Right lobe of liver (tissue), 6 donors: ENCODE measurements around the gene WNK2. TPM values are rescaled to one million over a fixed set of nuclear protein-coding genes. Genes with fewer than 3 reads are reported as not detected.
A peak's percentile ranks its signal among the peaks of the same experiment; 100 is the strongest.

Experiments
- ATAC-seq, 4 donors: fragments of 200-7000 bp; cut with Tn5 transposase; one replicate each; pipeline ENCODE4 v1.9.1; 2020; ENCODE audit warnings: mild to moderate bottlenecking in 4 of 4, moderate library complexity in 4 of 4
- DNase-seq, 3 donors: peaks; one replicate each; pipeline ENCODE4 v3.0.0-alpha.2; 2020
- H3K27ac ChIP-seq, 3 donors: fragments of 200-600 bp; one replicate each; pipeline ENCODE4 v1.8.0; 2022
- H3K27me3 ChIP-seq, 2 donors: fragments of 200-600 bp; one replicate each; pipeline ENCODE4 v1.8.0; 2022
- H3K36me3 ChIP-seq, 4 donors: fragments of 200-600 bp; sonication (generic) in 1 of 4; one replicate each; pipeline versions ENCODE4 v1.5.1 to v1.8.0; 2017 to 2022; ENCODE audit warnings: control low read depth in 1 of 4
- H3K4me1 ChIP-seq, 4 donors: fragments of 200-600 bp; sonication (generic) in 1 of 4; one replicate each; pipeline versions ENCODE4 v1.5.1 to v1.8.0; 2017 to 2022; ENCODE audit warnings: control low read depth in 1 of 4
- H3K4me3 ChIP-seq, 3 donors: fragments of 200-600 bp; one replicate each; pipeline ENCODE4 v1.8.0; 2022
- H3K9me3 ChIP-seq, 4 donors: fragments of 200-600 bp; sonication (generic) in 1 of 4; one replicate each; pipeline versions ENCODE4 v1.5.1 to v1.8.0; 2017 to 2022; ENCODE audit warnings: control low read depth in 1 of 4
- POLR2A ChIP-seq: fragments of 450-650 bp; IDR thresholded peaks from one replicate; pipeline ENCODE4 v1.6.1; 2017; ENCODE audit warnings: antibody characterized with exemption, mild to moderate bottlenecking
- WGBS: methylation state at CpG from one replicate; pipeline ENCODE4 v1.1.6; 2018; ENCODE audit warnings: low coverage, low lambda C conversion rate; ENCODE audit not compliant: insufficient coverage; ENCODE audit errors: missing lambda C conversion rate; 5-methylcytosine and 5-hydroxymethylcytosine counted together
- intact Hi-C, 2 donors: fragments of 100-400 bp; cut with DNase I; formaldehyde crosslinking; loops; one replicate each; pipeline versions ENCODE4 v1.11.2 to v1.14.1; 2022
- total RNA-seq, 6 experiments: library from RNA; depleted of rRNA in 2 of 6; stranded (reverse); fragments of >200 nt in 2 of 6; fragmentation: NEBNext Ultra II Directional in 3 of 6; extraction: Animal tissue kit (Norgen Biotek cat#: 25700) in 3 of 6; gene quantifications; one replicate each; pipeline versions ENCODE4 v1.1.0 to v1.2.4, GENCODE V29; 2016 to 2023
- TF ChIP-seq, protein P1 (sequence below), 4 donors: fragments of 200-600 bp in 3 of 4; fragments of 450-650 bp in 1 of 4; IDR thresholded peaks; one replicate each; pipeline versions ENCODE4 v1.5.1 to v1.8.0; 2016 to 2022; ENCODE audit warnings: antibody characterized with exemption in 4 of 4, mild to moderate bottlenecking in 2 of 4
- donor health status: DM: no; HTN: yes; CAD: no.
- donor health status: DM: no; HTN: no; CAD: no.
- donor health status: DM: no; HTN: no; CAD: no.
- donor health status: DM: no; HTN: yes; CAD: no.
- donor health status: DM: no; HTN: yes; CAD: no.

The WNK2 gene
- total RNA-seq, 6 experiments from 2014 or later, result 0.43 to 3.6 (median 1.3) TPM

DNA sequence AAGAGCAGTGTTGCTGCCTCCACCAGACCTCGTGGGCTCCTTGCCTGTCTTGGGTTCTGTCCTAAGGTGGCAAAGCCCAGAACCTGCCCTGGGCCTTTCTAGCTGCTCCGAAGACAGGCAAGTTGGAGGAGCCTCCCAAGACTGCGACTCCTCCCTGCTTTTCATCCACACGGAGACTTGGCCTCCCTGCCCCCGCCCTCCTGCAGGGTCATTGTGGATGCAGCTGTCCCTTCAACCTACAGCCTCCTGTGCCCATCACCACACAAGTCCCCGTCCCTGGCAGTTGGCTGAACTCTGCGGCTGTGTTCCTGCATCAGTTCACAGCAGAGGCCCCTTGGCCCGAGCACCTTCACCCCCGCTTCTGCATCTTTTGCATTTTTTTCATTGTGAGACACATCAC, 59.2 kb downstream of the WNK2 start:
- WGBS, result no CpG with 5 or more reads among the region's 9 CpGs
- ATAC-seq (no peak), DNase-seq (no peak)
- TF ChIP-seq, protein P1, sequence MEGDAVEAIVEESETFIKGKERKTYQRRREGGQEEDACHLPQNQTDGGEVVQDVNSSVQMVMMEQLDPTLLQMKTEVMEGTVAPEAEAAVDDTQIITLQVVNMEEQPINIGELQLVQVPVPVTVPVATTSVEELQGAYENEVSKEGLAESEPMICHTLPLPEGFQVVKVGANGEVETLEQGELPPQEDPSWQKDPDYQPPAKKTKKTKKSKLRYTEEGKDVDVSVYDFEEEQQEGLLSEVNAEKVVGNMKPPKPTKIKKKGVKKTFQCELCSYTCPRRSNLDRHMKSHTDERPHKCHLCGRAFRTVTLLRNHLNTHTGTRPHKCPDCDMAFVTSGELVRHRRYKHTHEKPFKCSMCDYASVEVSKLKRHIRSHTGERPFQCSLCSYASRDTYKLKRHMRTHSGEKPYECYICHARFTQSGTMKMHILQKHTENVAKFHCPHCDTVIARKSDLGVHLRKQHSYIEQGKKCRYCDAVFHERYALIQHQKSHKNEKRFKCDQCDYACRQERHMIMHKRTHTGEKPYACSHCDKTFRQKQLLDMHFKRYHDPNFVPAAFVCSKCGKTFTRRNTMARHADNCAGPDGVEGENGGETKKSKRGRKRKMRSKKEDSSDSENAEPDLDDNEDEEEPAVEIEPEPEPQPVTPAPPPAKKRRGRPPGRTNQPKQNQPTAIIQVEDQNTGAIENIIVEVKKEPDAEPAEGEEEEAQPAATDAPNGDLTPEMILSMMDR (IDR thresholded peaks at IDR 0.05), result no peak
- TF ChIP-seq POLR2A, result no peak
- H3K27ac ChIP-seq, result no peak overlapping the region
- H3K9me3 ChIP-seq, result no peaks in the 10 kb centered on the region
- H3K36me3 ChIP-seq, result no peaks in the 10 kb centered on the region
- no peaks in the 10 kb centered on the region for H3K4me1 ChIP-seq
- intact Hi-C loops, result loop anchor here in 1 of 2 donors (5.0 kb wide), 1 partner anchor 54 kb away; no protein-coding TSS in a partner anchor
- H3K27me3 ChIP-seq, result no peaks in the 10 kb centered on the region
- no peak overlapping the region for H3K4me3 ChIP-seq

DNA sequence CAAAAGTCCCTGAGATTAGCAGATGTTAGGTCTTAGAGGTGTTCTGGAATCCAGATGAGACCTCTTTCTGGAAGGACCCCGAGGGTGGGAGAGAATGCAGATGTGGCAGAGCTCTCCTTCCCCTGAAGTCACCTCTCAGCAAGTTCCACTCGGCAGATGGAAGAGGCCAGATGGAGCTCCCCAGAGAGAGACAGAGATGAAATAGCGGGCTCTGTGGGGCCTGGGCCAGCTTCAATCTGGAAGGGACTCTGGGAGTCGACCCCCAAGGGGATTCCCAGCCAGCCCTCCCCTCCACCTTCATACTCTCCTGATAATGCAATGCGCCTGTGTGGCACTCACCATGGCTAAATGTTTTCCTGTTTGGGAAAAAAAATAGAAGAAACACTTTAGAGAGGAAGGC, 60.2 kb downstream of the WNK2 start:
- no peak for DNase-seq
- 70% methylated on average over 3 of the region's 5 CpGs for WGBS
- TF ChIP-seq, protein P1 (IDR thresholded peaks at IDR 0.05), result no peak
- TF ChIP-seq POLR2A, result no peak
- H3K4me3 ChIP-seq, result no peak overlapping the region
- no peak for ATAC-seq
- intact Hi-C loops, result loop anchor here in 1 of 2 donors (5.0 kb wide), 1 partner anchor 53 kb away; no protein-coding TSS in a partner anchor
- H3K4me1 ChIP-seq, result no peaks in the 10 kb centered on the region
- no peaks in the 10 kb centered on the region for H3K27me3 ChIP-seq
- H3K27ac ChIP-seq, result no peak overlapping the region
- no peaks in the 10 kb centered on the region for H3K9me3 ChIP-seq
- no peaks in the 10 kb centered on the region for H3K36me3 ChIP-seq

DNA sequence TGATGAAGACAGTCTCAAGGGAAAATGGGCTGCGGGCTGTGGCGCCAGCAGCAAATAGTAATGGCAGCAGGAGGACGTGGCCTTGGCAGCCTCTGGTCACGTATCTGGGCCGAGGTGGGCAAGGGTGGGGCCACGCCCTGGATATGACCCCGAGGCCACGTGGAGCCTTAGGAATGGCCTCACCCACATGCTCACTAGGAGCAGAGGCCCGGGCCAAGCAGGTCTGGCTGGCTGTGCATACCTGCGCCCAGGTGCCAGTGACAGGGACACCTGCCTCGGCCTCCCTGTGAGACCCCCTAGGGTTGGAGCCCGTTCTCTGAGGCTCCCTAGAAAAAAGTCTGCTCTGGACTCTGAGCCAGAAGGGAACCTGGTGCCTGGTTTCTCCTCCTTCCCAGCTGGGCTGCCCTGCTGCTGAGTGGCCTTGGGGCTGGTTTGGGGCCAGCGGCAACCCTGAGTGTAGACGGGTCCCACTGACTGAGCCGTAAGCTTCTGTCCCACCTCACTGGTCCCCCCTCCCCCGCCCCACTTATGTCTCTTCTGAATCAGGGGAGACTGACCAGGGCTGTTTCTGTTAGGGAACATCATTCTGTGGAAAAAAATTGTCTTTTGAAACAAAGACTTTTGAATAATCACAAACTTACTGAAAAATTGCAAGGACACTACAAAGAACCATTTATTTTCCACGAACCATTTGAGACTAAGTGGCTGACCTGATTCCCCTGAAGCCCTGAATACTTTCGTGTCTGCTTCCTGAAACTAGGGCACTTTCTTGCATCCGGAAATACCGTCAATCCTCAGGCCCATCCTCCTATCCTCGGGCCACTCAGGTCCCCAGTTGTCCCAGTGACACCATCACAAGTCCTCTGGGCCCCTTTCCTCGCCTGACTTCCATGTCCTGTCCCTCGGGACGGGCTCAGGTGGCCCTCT, 60.8 kb downstream of the WNK2 start:
- intact Hi-C loops, result loop anchor here in 1 of 2 donors (5.0 kb wide), 1 partner anchor 53 kb away; no protein-coding TSS in a partner anchor
- no peak for ATAC-seq
- H3K4me1 ChIP-seq, result no peaks in the 10 kb centered on the region
- H3K9me3 ChIP-seq, result no peaks in the 10 kb centered on the region
- 68% methylated on average over 9 of the region's 24 CpGs for WGBS
- no peak for DNase-seq
- H3K36me3 ChIP-seq, result no peaks in the 10 kb centered on the region
- no peak overlapping the region for H3K4me3 ChIP-seq
- TF ChIP-seq, protein P1 (IDR thresholded peaks at IDR 0.05), result no peak
- TF ChIP-seq POLR2A, result no peak
- H3K27me3 ChIP-seq, result no peaks in the 10 kb centered on the region
- H3K27ac ChIP-seq, result no peak overlapping the region

DNA sequence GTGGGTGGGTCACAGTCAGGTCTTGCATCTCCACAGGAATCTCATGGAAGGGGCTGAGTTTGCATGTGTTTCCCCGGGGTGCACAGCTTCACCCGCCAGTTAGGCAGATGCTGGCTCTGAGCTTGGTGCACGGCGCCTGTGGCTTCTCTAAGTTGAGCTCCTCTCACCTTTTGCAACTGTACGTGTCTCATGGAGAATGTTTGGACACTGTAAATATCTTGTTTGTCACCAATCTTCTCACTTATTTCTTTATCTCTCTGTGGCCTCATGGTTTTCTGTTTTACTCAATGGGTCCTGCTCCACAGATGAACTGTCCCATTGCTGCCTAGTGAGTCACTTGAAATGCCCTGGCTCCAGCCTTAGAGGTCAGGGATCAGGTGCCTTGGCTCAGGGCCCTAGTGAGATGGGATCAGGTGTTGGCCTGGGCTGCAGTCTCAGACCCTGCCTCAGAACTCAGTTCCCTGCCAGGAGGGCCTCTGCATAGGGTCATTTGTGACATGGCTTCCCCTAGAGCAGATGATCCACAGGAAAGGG, 61.6 kb downstream of the WNK2 start:
- H3K27ac ChIP-seq, result no peak overlapping the region
- no peaks in the 10 kb centered on the region for H3K27me3 ChIP-seq
- no peak for DNase-seq
- ATAC-seq, result peak in 1 of 4 donors; percentile 61
- no peak overlapping the region for H3K4me3 ChIP-seq
- H3K36me3 ChIP-seq, result no peaks in the 10 kb centered on the region
- TF ChIP-seq, protein P1 (IDR thresholded peaks at IDR 0.05), result no peak
- TF ChIP-seq POLR2A, result no peak
- no peaks in the 10 kb centered on the region for H3K4me1 ChIP-seq
- 77% methylated on average over 4 of the region's 5 CpGs for WGBS
- no peaks in the 10 kb centered on the region for H3K9me3 ChIP-seq
- intact Hi-C loops, result no loop called here
